ENCODE results near the gene ITPKB.

ITPKB gene

GRCh38 chr1:226675715-226676357 lies 63.2 kb downstream of the ITPKB start:
- H3K27ac ChIP-seq: peak overlapping the region; percentile 72 to 92
- H3K4me3 ChIP-seq: no peak overlapping the region
- DNase-seq (ENCODE audit: low spot score): no peak

GRCh38 chr1:226674892-226675714 lies 64.0 kb downstream of the ITPKB start:
- Histone ChIP-seq H3K4me3 (peak overlapping the region; percentile 22), H3K27ac (peak overlapping the region; percentile 72 to 92)
- DNase-seq (ENCODE audit: low spot score): no peak
- no peak for TF ChIP-seq CTCF (IDR thresholded peaks at IDR 0.05)

More at GRCh38 chr1:226675715-226676357, 63.2 kb downstream of the ITPKB start:
- TF ChIP-seq CTCF (IDR thresholded peaks at IDR 0.05): no peak

GRCh38 chr1:226672339-226672762 lies 66.7 kb downstream of the ITPKB start:
- Histone ChIP-seq H3K4me3 (no peak overlapping the region), H3K27ac (no peak overlapping the region)
- TF ChIP-seq CTCF (IDR thresholded peaks at IDR 0.05): no peak
- DNase-seq (ENCODE audit: low spot score): no peak

- DNase-seq (ENCODE audit: low spot score): no peak
- no peak for TF ChIP-seq CTCF (IDR thresholded peaks at IDR 0.05)
- H3K27ac ChIP-seq: no peak overlapping the region
- H3K4me3 ChIP-seq: no peak overlapping the region
Observed at GRCh38 chr1:226671277-226671676, 67.8 kb downstream of the ITPKB start.

- no peak for TF ChIP-seq CTCF (IDR thresholded peaks at IDR 0.05)
- Histone ChIP-seq H3K27ac (no peak overlapping the region), H3K4me3 (no peak overlapping the region)
- no peak for DNase-seq (ENCODE audit: low spot score)
Observed at GRCh38 chr1:226670073-226670472, 69.0 kb downstream of the ITPKB start.

GRCh38 chr1:226668173-226668560 lies 70.9 kb downstream of the ITPKB start:
- no peak for TF ChIP-seq CTCF (IDR thresholded peaks at IDR 0.05)
- Histone ChIP-seq H3K27ac (no peak overlapping the region), H3K4me3 (no peak overlapping the region)

GRCh38 chr1:226666692-226667091 lies 72.4 kb downstream of the ITPKB start:
- Histone ChIP-seq H3K4me3 (no peak overlapping the region), H3K27ac (peak overlapping the region in 1 of 2 donors; percentile 57)
- no peak for TF ChIP-seq CTCF (IDR thresholded peaks at IDR 0.05)

More at GRCh38 chr1:226668173-226668560, 70.9 kb downstream of the ITPKB start:
- DNase-seq (ENCODE audit: low spot score): no peak

More at GRCh38 chr1:226666692-226667091, 72.4 kb downstream of the ITPKB start:
- no peak for DNase-seq (ENCODE audit: low spot score)

All from coronary artery (tissue), 2 donors.